ENCODE data around the gene KCNE4. TPM values are rescaled to one million over a fixed set of nuclear protein-coding genes. Genes with fewer than 3 reads are reported as not detected.

KCNE4 gene
- total RNA-seq, 1 donor from 2014 or later = 0.27 TPM

DNA sequence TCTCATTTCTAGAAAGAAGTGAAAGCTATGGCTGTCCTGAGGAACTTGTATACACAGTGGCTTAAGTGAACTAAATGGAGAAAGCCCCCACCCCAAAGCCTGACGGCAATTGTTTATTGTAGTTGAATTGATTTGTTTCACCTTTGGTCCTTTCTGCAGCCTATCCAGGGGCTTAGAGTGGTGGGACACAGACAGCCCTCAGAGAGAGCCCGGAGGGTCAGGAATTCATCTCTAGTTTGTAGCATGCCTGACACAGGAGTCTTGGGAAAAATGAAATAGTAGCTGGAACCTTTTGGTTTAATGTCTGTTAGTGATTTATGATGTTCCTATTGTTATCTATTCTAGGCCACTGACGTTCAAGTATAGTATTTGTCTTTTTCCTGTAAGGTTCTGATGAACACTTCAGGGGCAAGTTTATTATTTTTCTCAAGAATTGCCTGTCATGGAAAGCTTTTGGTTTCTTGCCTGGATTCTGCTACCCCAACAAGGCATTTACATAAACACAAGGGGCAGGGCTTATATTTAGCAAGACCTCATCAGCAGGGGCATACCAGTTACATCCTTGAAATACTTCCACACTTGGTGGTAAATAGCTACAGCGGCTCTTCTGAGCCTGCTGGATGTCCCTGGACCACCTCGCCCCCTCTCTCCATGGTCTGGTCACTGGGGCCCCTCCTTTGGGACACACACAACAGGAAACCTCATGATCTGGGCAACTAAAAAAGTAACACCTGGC lies 44.4 kb downstream of the KCNE4 start:
- H3K9ac ChIP-seq (ENCODE audit: low read length) = no peak overlapping the region
- no peak overlapping the region for H3K27ac ChIP-seq (ENCODE audit: low read depth, low read length)
- DNase-seq (ENCODE audit: low read depth) (peak; percentile 61), FAIRE-seq (no peak)
- peaks cover 5% of the 10 kb centered on the region for H3K4me1 ChIP-seq (ENCODE audit: insufficient read depth, low read length)
- H3K9me3 ChIP-seq (ENCODE audit: insufficient read depth, low read depth, low read length) = no peaks in the 10 kb centered on the region
- peaks cover 1% of the 10 kb centered on the region for H3K36me3 Mint-ChIP-seq (ENCODE audit: low read depth, unreplicated experiment)
- peaks cover 2% of the 10 kb centered on the region for H3K27me3 Mint-ChIP-seq (ENCODE audit: low read depth, unreplicated experiment)
- H3K36me3 ChIP-seq (ENCODE audit: insufficient read depth, low read length) = no peaks in the 10 kb centered on the region
- no peak overlapping the region for H2AFZ ChIP-seq (ENCODE audit: low read depth, low read length)
- H4K20me1 ChIP-seq (ENCODE audit: insufficient read depth, low read length) = no peaks in the 10 kb centered on the region
- no peaks in the 10 kb centered on the region for H3K27me3 ChIP-seq (ENCODE audit: insufficient read depth, low read length)
- H3K27ac Mint-ChIP-seq (ENCODE audit: unreplicated experiment) = no peak overlapping the region
- TF ChIP-seq EZH2 (IDR thresholded peaks at IDR 0.05; ENCODE audit: insufficient read depth, low read length) = no peak
- TF ChIP-seq, protein P1, sequence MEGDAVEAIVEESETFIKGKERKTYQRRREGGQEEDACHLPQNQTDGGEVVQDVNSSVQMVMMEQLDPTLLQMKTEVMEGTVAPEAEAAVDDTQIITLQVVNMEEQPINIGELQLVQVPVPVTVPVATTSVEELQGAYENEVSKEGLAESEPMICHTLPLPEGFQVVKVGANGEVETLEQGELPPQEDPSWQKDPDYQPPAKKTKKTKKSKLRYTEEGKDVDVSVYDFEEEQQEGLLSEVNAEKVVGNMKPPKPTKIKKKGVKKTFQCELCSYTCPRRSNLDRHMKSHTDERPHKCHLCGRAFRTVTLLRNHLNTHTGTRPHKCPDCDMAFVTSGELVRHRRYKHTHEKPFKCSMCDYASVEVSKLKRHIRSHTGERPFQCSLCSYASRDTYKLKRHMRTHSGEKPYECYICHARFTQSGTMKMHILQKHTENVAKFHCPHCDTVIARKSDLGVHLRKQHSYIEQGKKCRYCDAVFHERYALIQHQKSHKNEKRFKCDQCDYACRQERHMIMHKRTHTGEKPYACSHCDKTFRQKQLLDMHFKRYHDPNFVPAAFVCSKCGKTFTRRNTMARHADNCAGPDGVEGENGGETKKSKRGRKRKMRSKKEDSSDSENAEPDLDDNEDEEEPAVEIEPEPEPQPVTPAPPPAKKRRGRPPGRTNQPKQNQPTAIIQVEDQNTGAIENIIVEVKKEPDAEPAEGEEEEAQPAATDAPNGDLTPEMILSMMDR (IDR thresholded peaks at IDR 0.05; ENCODE audit: insufficient read depth, low read depth, low read length) = no peak
- no peak overlapping the region for H3K4me2 ChIP-seq (ENCODE audit: low read length)
- H3K9me3 Mint-ChIP-seq (ENCODE audit: unreplicated experiment) = peaks cover 8% of the 10 kb centered on the region
- H3K4me3 ChIP-seq (ENCODE audit: insufficient read depth, low read depth, low read length) = no peak overlapping the region
- peaks cover 15% of the 10 kb centered on the region for H3K4me1 Mint-ChIP-seq (ENCODE audit: low read depth, unreplicated experiment)
- no peaks in the 10 kb centered on the region for H3K79me2 ChIP-seq (ENCODE audit: insufficient read depth, low read length)
- H3K4me3 Mint-ChIP-seq (ENCODE audit: unreplicated experiment) = no peak overlapping the region

DNA sequence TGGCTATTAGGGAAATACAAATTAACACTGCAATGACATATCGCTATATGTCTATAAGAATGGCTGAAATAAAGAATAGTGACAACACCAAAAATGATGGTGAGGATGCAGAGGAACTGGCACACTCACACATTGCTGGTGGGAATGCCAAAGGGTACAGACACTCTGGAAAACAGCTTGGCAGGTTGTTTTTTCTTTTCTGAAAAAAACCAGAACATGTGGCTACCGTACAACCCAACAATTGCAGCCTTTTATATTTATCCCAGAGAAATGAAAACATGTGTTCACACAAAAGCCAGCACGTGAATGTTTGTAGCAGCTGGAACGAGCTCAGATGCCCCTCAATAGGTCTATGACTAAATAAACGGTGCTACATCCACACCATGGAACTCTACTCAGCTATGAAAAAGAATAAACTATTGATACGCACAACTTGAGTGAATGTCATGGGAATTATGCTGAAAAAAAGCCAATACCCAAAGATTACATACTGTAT lies 45.9 kb downstream of the KCNE4 start:
- Histone ChIP-seq H3K27ac (ENCODE audit: low read depth, low read length) (no peak overlapping the region), H2AFZ (ENCODE audit: low read depth, low read length) (no peak overlapping the region), H3K27me3 (ENCODE audit: insufficient read depth, low read length) (no peaks in the 10 kb centered on the region), H3K9me3 (ENCODE audit: insufficient read depth, low read depth, low read length) (no peaks in the 10 kb centered on the region), H3K4me3 (ENCODE audit: insufficient read depth, low read depth, low read length) (no peak overlapping the region), H3K9ac (ENCODE audit: low read length) (no peak overlapping the region), H3K4me2 (ENCODE audit: low read length) (no peak overlapping the region), H3K36me3 (ENCODE audit: insufficient read depth, low read length) (no peaks in the 10 kb centered on the region), H4K20me1 (ENCODE audit: insufficient read depth, low read length) (no peaks in the 10 kb centered on the region), H3K4me1 (ENCODE audit: insufficient read depth, low read length) (peaks cover 5% of the 10 kb centered on the region), H3K79me2 (ENCODE audit: insufficient read depth, low read length) (no peaks in the 10 kb centered on the region)
- Mint-ChIP-seq H3K4me1 (ENCODE audit: low read depth, unreplicated experiment) (peaks cover 17% of the 10 kb centered on the region), H3K36me3 (ENCODE audit: low read depth, unreplicated experiment) (no peaks in the 10 kb centered on the region), H3K27me3 (ENCODE audit: low read depth, unreplicated experiment) (peaks cover 2% of the 10 kb centered on the region), H3K4me3 (ENCODE audit: unreplicated experiment) (no peak overlapping the region), H3K9me3 (ENCODE audit: unreplicated experiment) (peaks cover 2% of the 10 kb centered on the region), H3K27ac (ENCODE audit: unreplicated experiment) (no peak overlapping the region)
- no peak for DNase-seq (ENCODE audit: low read depth)
- TF ChIP-seq, protein P1 (IDR thresholded peaks at IDR 0.05; ENCODE audit: insufficient read depth, low read depth, low read length) = no peak
- TF ChIP-seq EZH2 (IDR thresholded peaks at IDR 0.05; ENCODE audit: insufficient read depth, low read length) = no peak
- FAIRE-seq = no peak

DNA sequence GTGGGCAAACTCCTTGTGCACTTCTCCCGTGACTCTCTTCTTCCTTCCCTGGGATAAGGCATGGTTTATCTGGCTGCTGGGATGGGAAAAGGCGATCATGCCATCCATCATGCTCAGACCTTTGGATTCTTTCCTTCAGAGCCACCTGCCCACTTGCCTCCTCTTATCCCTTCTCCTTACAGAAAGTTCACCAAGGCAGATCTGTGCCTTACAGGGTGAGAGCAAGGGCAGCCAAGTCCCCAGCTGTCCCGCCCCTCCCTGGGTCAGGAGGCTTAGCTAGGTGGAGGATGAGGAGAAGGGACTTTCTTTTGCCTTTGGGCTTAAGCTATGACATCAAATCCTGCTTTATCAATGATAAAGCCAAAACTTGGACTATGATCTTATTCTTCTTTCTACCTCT lies 47.6 kb downstream of the KCNE4 start:
- H3K36me3 Mint-ChIP-seq (ENCODE audit: low read depth, unreplicated experiment) = no peaks in the 10 kb centered on the region
- Histone ChIP-seq H3K27ac (ENCODE audit: low read depth, low read length) (no peak overlapping the region), H3K36me3 (ENCODE audit: insufficient read depth, low read length) (no peaks in the 10 kb centered on the region), H2AFZ (ENCODE audit: low read depth, low read length) (no peak overlapping the region), H3K9ac (ENCODE audit: low read length) (no peak overlapping the region), H3K4me2 (ENCODE audit: low read length) (no peak overlapping the region), H3K9me3 (ENCODE audit: insufficient read depth, low read depth, low read length) (no peaks in the 10 kb centered on the region), H3K4me1 (ENCODE audit: insufficient read depth, low read length) (no peaks in the 10 kb centered on the region), H4K20me1 (ENCODE audit: insufficient read depth, low read length) (no peaks in the 10 kb centered on the region), H3K4me3 (ENCODE audit: insufficient read depth, low read depth, low read length) (no peak overlapping the region), H3K27me3 (ENCODE audit: insufficient read depth, low read length) (no peaks in the 10 kb centered on the region), H3K79me2 (ENCODE audit: insufficient read depth, low read length) (no peaks in the 10 kb centered on the region)
- peaks cover 16% of the 10 kb centered on the region for H3K4me1 Mint-ChIP-seq (ENCODE audit: low read depth, unreplicated experiment)
- H3K27me3 Mint-ChIP-seq (ENCODE audit: low read depth, unreplicated experiment) = peaks cover 2% of the 10 kb centered on the region
- TF ChIP-seq, protein P1 (IDR thresholded peaks at IDR 0.05; ENCODE audit: insufficient read depth, low read depth, low read length) = no peak
- no peak for TF ChIP-seq EZH2 (IDR thresholded peaks at IDR 0.05; ENCODE audit: insufficient read depth, low read length)
- FAIRE-seq (no peak), DNase-seq (ENCODE audit: low read depth) (no peak)
- H3K9me3 Mint-ChIP-seq (ENCODE audit: unreplicated experiment) = peaks cover 2% of the 10 kb centered on the region
- H3K27ac Mint-ChIP-seq (ENCODE audit: unreplicated experiment) = no peak overlapping the region
- no peak overlapping the region for H3K4me3 Mint-ChIP-seq (ENCODE audit: unreplicated experiment)
